ENCODE measurements around the gene CSPG5.

Gene CSPG5, protein sequence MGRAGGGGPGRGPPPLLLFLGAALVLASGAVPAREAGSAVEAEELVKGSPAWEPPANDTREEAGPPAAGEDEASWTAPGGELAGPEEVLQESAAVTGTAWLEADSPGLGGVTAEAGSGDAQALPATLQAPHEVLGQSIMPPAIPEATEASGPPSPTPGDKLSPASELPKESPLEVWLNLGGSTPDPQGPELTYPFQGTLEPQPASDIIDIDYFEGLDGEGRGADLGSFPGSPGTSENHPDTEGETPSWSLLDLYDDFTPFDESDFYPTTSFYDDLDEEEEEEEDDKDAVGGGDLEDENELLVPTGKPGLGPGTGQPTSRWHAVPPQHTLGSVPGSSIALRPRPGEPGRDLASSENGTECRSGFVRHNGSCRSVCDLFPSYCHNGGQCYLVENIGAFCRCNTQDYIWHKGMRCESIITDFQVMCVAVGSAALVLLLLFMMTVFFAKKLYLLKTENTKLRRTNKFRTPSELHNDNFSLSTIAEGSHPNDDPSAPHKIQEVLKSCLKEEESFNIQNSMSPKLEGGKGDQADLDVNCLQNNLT

DNA sequence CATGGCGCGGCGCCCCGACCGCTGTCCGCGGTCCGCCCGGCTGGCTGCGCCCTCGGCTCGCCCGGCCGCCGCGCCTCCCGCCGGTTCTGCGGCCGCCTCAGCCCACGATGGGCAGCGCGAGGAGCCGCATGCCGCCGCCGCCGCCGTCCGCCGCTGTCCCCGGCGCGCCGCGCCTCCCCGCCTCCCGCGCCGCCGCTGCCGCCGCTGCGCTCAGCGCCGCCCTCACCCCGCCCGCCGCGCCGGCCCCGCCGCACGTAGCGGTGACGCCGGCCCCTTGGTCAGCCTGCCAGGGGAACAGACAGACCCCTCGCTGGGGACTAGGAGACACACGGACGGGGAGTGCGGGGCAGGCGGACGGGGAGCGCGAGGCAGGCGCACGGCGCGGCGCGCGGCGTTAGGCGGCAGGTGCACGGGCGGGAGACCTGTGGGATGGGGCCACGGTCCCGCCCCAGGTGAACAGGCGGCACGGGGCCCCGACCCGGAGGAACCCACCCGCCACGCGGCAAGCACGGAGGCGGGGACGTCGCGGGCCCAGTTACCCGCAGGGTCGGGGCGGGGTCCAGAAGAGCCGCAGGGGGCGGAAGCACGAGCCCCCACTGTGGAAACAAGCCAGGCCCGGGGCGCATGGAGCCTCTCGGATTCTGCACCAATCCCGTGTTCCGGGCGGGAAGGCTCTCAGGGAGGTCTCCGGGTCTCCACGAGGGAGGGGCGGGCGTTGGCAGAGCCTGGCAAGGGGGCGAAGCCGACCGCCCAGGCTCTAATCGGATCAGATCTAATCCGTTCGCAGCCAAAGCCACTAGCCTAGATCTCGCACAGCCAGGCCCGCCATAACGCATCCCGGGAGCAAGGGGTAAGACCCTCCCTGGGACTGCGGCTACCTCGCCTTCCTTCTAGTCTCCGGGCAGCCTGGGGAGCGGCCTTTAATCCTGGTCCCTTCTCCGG, at the start of gene CSPG5:
CSPG5 (minus strand) TSS at position 175 of the 942 bp plus-strand sequence; CDS start at position 3, 172 bp downstream.
- no peak for TF ChIP-seq ZFX (IDR thresholded peaks at IDR 0.05; ENCODE audit: borderline replicate concordance)
- TF ChIP-seq CTCF (IDR thresholded peaks at IDR 0.05): no peak
- peak within 1 kb of the TSS; percentile 27; the same call in 1 of the 2 replicates for H3K27ac ChIP-seq

DNA sequence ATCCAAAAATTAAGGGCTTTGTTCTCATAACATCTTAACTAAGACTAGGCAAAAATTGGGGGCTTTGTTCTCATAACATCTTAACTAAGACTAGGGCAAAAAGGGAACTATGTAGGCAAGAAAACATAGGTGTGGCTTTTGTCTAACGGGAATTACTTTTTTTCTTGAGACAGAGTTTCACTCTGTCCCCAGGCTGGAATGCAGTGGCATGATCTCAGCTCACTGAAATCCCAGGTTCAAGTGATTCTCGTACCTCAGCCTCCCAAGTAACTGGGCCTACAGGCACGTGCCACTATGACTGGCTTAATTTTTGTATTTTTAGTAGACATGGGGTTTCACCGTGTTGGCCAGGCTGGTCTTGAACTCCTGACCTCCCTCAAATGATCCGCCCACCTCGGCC, 49.8 kb upstream of the CSPG5 start:
- no peak overlapping the region for H3K27ac ChIP-seq
- TF ChIP-seq ZFX (IDR thresholded peaks at IDR 0.05; ENCODE audit: borderline replicate concordance): no peak
- TF ChIP-seq CTCF (IDR thresholded peaks at IDR 0.05): no peak

DNA sequence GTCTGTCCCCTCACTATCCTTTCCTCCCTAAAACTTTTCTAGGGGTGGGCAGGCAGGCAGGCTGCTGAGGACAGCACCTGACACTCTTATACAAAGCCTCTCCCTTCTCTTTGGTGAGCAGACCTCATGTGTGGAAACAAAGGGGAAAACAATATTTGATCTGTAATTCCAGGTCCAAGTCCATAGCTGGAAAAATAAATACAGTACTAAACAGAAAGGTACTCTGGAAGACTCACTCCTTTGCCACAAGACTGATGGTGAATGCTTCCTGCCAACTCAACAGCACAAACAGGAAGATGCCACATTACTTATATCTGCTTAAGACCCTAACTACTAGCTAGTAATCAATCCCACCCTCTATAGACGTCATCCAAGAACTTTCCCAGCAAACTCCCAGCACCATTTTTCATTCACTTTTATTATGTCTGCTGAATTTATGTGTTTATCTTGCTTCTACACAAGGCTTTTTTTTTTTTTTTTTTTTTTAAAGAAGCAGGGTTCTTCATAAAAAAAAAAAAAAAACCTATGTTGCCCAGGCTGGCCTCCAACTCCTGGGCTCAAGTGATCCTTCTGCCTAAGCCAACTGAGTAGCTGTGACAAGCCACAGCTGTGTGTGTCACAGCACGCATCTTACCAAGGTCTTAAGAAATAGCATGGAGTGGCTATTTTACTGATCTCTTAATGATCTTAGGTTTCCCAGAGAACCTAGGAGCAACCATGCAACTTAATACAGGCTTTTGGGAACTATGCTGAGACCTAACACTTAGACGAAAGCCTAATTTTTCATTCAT, 44.2 kb upstream of the CSPG5 start:
- TF ChIP-seq ZFX (IDR thresholded peaks at IDR 0.05; ENCODE audit: borderline replicate concordance): no peak
- TF ChIP-seq CTCF (IDR thresholded peaks at IDR 0.05): no peak
- no peak overlapping the region for H3K27ac ChIP-seq

GRCh38 chr3:47617086-47618010, 38.7 kb upstream of the CSPG5 start:
- H3K27ac ChIP-seq: peak overlapping the region; percentile 42
- TF ChIP-seq CTCF (IDR thresholded peaks at IDR 0.05) (no peak), ZFX (IDR thresholded peaks at IDR 0.05; ENCODE audit: borderline replicate concordance) (no peak)

GRCh38 chr3:47614788-47615187, 36.1 kb upstream of the CSPG5 start:
- TF ChIP-seq CTCF (IDR thresholded peaks at IDR 0.05) (no peak), ZFX (IDR thresholded peaks at IDR 0.05; ENCODE audit: borderline replicate concordance) (no peak)
- H3K27ac ChIP-seq: no peak overlapping the region

DNA sequence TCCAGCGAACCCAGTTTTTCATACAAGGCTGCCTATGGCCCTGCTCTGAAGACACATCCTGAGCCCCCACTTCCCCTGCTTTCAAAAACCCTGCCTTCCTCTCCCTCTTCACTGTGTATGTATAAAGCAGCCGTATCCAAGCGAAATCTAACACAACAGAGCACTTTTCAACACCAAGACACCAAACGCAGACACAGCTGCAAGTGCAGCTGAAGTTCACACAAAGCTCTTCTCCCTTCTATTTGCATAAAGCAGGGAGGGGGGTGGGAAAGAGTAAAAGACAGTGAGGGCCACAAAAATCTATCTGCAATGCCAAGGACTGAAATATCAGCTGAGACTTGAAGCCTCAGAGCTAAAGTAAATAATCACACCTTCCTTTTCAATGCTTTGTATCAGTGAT, 35.1 kb upstream of the CSPG5 start:
- no peak for TF ChIP-seq ZFX (IDR thresholded peaks at IDR 0.05; ENCODE audit: borderline replicate concordance)
- TF ChIP-seq CTCF (IDR thresholded peaks at IDR 0.05): no peak
- no peak overlapping the region; the same call in 1 of the 2 replicates for H3K27ac ChIP-seq
